GM18507 (cell line): Measurements from ENCODE around the gene PCMTD2.
"Not testable (repeated sequence)": the region's sequence is repeated elsewhere in the genome, so short reads cannot be mapped to it uniquely, and the experiment has no call there.

ENCODE experiments used
- DNase-seq: peaks from one replicate; pipeline ENCODE4 v3.0.0; 2011; ENCODE audit warnings: low read depth; ENCODE audit not compliant: insufficient read length; ENCODE audit errors: extremely low spot score
- FAIRE-seq: peaks from 2 replicates; lab custom pipeline; 2011; peaks lifted over from hg19 to GRCh38; lab: Jason Lieb, UNC

PCMTD2 gene

DNA sequence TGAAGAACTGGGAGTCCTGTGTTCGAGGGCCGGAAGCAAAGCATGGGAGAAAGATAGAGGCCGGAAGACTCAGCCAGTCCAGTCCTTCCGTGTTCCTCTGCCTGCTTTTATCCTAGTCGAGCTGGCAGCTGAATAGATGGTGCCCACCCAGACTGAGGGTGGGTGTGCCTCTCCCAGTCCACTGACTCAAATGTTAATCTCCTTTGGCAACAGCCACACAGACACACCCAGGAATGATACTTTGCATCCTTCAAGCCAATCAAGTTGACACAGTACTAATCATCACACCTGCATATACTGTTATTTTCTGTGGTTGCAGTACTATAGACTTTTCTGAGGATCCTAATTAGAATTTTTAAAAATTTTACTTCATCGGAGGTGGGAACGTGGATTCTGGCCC lies 21.3 kb downstream of the PCMTD2 start:
- DNase-seq, result no peak
- no peak for FAIRE-seq

DNA sequence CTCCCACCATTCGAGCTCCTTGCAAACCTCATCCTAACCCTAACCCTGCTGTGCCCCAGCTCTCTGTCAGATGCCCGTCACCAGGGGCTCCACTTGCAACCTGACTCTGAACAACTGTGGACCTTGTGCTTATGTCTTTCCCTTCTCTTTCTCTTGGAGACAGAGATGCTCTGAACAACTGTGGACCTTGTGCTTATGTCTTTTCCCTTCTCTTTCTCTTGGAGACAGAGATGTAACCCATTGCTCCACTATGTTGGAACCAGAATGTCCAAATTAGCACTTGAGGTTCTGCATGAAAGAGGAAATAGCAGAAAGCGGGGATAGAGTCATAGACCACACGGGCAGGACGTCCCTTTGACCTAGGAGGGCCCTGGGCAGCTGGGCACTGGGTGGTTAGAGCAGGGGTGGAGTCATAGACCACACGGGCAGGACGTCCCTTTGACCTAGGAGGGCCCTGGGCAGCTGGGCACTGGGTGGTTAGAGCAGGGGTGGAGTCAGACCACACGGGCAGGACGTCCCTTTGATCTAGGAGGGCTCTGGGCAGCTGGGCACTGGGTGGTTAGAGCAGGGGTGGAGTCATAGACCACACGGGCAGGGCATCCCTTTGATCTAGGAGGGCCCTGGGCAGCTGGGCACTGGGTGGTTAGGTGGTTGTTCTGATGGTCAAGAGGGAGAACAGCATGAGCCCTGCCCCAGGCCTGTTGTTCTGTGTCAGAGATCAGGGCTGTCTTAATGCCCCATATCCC lies 22.2 kb downstream of the PCMTD2 start:
- no peak for DNase-seq
- FAIRE-seq, result no peak

DNA sequence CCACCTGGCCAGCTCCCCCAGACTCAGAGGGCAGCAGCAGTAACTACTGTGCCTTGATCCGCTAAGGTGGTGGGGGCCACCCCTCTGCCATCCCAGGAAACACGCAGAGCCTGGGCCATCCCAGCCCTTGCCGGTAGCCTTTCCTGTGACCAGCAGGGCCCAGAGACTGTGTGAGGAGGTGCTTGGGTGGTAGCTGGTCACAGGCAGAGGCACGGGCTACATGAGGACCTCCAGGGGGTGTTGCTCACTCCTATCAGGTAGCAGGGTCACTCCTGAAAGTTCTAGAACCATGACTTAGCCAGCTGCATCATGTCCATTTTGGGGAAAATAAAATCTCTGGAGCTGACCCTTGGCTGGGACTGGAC lies 22.8 kb downstream of the PCMTD2 start:
- DNase-seq, result no peak
- FAIRE-seq, result no peak

DNA sequence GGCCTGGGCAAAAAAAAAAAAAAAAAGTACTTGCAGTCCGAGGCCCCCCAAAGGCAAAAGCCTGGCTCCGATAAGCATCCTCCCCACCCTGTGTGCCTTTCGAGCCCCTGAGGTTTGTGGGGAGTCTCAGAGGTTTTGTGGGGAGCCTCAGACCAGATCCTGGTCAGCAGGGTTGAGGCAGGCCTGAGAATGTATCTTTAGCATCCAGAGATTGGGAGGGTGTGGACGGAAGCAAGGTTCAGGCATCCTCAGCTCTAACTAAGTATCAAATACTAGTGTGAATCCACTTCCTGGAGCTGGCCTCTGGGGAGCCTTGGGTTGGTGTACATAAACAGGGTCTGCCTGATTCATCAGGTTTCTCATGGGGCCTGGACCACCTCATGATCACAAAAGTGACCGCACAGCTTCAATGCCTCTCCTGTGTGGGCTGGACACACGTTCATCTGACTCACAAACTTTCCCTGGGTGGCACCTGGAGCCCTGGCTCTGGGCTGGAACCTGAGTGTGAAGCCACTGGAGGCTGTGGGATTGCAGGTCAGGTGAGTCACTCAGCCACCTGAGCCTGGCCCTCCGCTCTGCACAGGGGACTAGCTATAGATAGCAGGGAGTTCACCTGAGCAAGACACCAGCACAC lies 24.4 kb downstream of the PCMTD2 start:
- DNase-seq (no peak), FAIRE-seq (no peak)

DNA sequence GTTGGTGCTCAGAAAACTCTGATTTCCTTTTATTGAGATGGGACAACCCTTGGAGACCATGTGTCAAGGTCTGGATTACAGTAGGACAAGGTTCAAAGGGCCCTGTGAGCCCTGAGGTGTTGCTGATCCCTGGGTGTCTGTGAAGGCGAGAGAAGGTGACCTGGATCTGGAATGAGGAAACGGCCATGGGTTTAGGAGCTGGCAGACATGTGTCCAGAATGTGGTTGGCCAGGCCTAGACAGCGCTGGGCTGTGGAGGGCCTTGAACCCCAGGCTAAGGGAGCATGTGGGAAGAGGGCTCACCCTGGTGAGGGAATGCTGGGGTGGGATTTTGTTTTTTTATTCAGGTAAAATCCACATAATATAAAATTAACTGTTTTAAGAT lies 24.9 kb downstream of the PCMTD2 start:
- DNase-seq, result no peak
- no peak for FAIRE-seq

DNA sequence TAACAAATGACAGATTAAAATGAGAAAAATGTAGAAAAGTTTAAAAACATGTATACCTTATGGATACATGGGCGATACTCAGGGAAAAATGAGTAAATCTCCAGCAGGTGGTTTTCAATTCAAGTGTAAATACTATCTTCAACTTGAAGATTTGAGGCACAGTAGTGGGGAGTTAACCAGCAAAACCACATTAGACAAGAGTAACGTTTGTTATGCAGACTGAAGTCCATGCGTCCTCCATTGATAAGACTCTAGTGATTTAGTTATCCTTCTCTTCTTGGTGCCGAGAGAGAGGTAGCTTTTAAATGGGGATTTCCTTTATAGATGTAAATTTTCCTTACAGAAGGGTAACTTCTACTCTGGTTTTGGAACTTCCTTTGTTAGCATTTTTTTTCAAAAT lies 28.1 kb downstream of the PCMTD2 start:
- no peak for FAIRE-seq
- no peak for DNase-seq

DNA sequence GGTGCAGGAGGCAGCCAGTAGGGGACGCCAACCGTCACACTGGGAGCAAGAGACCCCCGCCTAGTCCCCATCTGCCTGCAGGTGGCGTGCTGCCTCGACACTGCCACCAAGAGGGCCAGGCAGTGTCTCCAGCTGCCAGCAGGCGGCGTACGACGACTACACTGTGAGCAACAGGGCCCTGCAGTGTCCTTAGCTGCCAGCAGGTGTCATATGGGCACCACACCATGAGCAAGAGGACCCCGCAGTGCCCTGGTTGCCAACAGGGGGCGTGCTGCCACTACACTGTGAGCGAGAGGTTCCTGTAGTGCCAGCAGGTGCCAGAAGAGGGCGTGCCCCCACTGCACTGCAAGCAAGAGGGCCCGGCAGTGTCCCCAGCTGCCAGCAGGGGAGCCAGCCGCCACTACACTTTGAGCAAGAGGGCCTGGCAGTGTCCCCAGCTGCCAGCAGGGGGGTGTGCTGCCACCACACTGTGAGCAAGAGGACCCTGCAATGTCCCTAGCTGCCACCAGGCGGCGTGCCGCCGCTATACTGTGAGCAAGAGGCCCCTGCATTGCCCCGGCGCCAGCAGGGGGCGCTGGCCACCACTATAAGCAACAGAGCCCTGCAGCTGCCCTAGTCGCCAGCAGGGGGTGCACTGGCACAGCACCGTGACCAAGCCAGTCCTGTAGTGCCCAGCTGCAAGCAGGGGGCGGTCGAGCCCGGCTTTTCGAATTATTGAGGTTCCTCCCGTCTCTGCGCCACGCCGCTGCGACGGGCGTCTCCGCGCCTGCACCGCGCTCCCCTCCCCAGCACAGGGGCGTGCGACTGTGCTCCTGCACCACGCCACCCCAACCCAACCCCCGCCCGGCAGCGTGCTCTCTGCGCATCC lies 30.3 kb downstream of the PCMTD2 start:
- DNase-seq, result peak; percentile 39
- not testable (repeated sequence) for FAIRE-seq

DNA sequence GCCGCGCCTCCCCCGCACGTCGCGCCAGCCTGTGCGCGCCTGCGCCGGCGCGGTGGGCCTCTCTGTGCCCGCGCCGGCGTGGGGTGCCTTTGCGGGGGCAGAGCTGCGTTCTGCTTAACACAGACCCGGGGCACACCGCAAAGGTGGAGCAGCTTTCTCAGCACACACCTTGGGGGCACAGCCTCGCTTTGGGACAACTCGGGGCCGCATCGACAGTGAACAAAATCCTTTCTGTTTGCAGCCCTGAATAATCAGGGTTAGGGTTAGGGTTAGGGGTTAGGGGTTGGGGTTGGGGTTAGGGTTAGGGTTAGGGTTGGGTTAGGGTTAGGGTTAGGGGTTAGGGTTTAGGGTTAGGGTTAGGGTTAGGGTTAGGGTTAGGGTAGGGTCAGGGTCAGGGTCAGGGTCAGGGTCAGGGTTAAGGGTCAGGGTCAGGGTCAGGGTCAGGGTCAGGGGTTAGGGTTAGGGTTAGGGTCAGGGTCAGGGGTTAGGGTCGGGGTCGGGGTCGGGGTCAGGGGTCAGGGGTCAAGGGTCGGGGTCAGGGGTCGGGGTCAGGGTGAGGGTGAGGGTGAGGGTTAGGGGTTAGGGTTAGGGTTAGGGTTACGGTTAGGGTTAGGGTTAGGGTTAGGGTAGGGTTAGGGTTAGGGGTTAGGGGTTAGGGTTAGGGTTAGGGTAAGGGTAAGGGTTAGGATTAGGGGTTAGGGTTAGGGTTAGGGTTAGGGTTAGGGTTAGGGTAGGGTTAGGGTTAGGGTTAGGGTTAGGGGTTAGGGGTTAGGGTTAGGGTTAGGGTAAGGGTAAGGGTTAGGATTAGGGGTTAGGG lies 31.1 kb downstream of the PCMTD2 start:
- peak; percentile 66 for FAIRE-seq
- not testable (repeated sequence) for DNase-seq

DNA sequence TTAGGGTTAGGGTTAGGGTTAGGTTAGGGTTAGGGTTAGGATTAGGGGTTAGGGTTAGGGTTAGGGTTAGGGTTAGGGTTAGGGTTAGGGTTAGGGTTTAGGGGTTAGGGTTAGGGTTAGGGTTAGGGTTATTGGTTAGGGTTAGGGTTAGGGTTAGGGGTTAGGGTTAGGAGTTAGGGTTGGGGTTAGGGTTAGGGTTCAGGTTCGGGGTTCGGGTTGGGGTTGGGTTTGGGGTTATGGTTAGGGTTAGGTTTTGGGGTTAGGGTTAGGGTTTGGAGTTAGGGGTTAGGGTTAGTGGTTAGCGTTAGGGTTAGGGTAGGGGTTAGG lies 31.7 kb downstream of the PCMTD2 start:
- DNase-seq, FAIRE-seq: not testable (repeated sequence)

DNA sequence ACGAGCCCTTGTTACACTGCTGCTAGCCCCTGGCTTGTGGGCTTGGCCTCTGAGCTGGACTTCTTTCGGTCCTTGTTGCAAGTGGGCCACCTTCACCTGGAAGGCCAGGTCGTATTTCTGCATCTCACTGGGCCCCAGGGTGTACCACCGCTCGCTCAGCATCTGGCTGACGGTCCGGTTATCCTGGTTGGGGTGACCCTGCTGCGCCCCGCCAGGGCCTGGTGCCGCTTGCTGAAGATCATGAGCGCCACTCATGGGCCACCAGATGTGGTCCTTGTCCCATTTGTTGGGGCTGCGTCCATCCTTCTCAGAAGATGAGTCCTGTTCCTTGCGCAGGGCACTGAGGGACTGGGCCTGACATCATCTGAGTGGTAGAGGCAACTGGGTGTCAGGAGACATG lies 36.6 kb downstream of the PCMTD2 start:
- not testable (repeated sequence) for DNase-seq, FAIRE-seq

DNA sequence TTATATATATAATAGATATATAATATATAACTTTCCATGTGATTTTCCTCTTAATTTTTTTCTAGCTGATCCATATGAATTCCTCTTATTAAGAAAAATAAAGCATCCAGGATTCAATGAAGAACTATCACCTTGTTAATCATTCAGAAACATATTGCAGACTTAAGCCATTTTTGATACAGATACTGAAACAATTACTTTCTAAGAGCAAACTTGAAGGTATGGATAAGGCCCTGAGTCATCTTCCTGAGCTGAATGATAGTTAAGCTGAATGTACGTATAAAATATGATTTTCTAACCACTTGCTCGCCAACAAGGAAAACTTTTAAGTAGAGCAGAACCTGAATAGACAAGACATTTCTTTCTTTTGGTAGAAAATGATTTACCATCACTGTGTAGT lies 47.5 kb downstream of the PCMTD2 start:
- FAIRE-seq, DNase-seq: not testable (repeated sequence)

DNA sequence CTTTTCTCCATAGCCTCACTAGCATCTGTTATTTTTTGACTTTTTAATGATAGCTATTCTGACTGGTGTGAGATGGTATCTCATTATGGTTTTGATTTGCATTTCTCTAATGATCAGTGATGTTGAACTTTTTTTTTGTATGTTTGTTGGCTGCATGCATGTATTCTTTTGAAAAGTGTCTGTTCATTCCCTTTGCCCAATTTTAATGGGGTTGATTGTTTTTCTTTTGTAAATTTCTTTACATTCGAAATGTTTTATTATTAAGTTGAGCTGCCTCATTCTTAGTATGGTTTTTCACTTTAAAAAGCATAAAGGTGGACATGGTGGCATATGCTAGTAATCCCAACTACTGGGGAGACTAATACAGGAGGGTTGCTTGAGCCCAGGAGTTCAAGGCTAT lies 58.2 kb downstream of the PCMTD2 start:
- not testable (repeated sequence) for FAIRE-seq, DNase-seq

DNA sequence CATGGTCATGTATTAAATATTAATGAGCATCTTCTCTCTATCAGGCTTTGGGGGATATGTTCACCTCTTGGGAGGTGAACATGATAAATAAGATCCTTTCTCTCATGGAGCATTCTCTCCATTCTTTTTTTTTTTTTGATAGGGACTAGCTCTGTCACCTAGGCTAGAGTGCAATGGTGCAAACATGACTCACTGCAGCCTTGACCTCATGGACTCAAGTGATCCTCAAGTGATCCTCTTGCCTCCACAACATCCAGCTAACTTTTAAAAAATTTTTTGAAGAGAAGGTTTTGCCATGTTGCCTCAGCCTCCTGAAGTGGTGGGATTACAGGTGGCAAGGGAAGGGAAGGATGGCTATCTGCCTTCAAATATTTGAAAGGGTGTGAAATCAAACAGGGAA lies 59.8 kb downstream of the PCMTD2 start:
- FAIRE-seq, DNase-seq: not testable (repeated sequence)

DNA sequence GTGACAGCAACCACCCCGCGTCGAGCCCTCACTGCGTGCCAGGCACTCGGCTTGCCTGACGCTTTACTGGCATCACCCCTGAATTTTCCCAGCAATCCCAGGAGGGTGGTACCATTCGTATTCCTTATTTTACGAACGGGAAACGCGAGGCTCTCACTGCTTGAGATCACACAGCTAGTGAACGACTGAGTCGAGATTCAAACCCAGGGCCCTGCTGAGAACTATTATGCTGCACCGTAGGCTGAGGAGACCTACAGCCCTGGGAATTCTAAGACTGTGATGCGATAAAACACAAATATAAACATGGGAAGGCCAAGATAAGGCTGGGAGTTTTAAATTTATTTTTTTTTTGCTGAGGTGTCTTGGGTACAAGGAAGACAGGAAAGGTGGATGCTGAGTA lies 60.3 kb downstream of the PCMTD2 start:
- not testable (repeated sequence) for DNase-seq, FAIRE-seq

DNA sequence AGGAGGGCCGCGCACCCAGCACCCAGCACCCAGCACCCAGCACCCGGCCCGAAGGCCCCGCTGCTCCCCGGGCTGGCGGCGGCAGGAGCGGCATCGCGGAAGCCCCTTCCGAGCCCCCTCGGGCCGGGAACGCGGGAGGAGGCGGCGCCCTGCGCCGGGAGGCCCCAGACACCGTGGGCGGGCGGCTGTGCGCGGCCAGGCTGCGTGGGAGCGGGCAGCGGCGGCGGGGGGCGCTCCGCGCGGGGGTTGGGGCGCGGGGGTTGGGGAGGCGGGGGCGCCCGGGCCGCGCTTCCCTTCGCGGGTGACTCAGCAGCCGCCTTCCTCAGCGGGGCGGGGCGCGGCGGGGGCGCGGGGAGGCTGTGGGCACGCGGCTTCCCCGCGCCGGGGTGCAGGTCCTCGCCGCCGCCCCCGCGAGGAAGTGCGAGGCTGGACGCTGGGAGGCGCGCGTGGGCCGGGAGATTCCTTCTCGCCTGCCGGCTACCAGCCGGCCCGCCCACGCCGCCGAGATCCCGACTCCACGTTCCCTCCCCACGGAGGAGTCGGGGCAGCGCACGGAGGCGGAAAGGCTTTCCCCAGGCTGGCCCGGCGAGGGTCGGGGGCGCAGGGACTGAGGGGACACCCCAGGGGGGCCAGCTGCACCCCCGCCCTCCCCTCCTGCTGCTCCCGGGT lies 61.0 kb downstream of the PCMTD2 start:
- DNase-seq, result not testable (repeated sequence)

DNA sequence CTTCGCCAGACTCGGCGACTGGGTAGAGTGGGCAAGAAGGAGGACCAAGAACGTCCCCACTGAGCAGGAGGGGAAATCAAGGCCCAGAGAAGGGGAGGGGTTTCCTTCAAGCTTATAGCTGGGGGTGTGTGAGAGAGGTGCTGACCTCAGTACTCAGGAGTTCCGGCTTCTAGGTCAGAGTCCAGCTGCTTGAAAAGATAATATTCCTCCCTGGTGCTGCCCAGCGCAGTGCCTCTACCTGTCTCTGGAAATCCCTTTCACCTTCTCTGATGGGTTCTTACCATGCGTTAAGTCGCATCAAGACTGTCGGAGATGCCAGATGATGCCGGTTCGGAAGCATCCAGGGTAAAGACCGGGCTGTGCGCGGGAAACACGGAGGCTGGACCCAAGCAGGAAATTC lies 61.8 kb downstream of the PCMTD2 start:
- DNase-seq, FAIRE-seq: not testable (repeated sequence)

More for the DNA sequence above, 61.0 kb downstream of the PCMTD2 start:
- FAIRE-seq, result not testable (repeated sequence)

DNA sequence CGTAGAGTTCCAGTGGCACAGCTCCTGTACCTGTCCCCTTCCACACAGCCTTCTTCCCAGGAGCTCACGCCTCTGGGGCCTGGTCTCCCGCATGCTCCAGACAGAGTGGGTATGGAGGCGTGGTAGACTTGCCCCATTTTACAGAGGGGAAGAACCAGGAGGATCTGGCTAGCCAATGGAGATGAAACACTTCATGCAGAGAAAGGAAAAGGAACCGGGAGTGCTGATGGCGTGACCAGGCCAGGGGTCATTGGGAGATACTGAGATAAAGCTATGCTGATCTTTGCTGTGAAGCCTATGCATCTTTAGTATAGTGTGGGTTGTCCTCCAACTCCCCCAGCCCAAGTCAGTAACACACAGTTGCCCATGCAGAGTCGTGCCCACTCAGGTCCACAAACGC lies 62.5 kb downstream of the PCMTD2 start:
- DNase-seq, FAIRE-seq: not testable (repeated sequence)

DNA sequence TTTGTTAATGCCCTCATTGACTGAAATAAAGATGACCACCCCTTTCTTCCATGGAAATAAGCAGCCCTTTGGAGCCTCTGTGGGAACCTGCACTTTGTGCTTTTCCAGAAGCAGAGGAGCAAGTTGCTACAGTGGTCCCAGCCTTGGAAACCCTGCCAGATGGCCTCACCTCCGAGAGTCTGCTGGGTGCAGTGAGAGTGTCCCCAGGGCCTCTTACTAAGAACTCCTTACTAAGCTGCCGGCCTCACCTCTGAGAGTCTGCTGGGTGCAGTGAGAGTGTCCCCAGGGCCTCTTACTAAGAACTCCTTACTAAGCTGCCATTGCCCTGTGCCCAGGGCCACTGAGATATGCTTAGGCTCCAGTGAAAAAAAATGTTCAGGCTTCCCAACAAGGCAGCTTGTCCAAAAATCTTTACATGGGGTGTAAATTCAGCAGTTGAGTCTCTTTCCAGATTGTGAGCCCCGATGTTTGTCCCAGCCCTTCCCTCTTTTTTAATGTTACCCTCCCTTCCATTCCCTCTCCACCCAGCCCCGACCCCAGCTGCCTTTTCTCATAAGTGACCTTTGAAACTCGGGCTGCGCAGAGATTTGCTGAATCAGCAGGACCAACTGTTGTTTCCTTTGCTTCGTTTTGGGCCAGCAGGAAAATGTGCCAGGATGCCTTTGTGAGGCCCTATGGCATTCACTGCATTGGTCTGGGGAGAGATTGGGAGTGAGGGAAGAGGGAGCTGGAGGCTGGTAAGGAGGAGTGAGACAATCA lies 66.7 kb downstream of the PCMTD2 start:
- not testable (repeated sequence) for DNase-seq, FAIRE-seq
